Tibial nerve (tissue), 3 donors: ENCODE results near the gene PRSS22.

Source experiments
- POLR2A ChIP-seq, 2 donors: fragments of 450-650 bp; IDR thresholded peaks; one replicate each; pipeline ENCODE4 v1.6.1; 2017; ENCODE audit warnings: antibody characterized with exemption in 2 of 2, mild to moderate bottlenecking in 2 of 2, moderate library complexity in 2 of 2
- TF ChIP-seq, protein P1 (sequence below), 5 experiments: fragments of 200-600 bp in 3 of 5; fragments of 450-650 bp in 2 of 5; sonication (generic) in 3 of 5; IDR thresholded peaks; one replicate each; pipeline ENCODE4 v1.5.1; 2016 to 2019; ENCODE audit warnings: antibody characterized with exemption in 5 of 5, mild to moderate bottlenecking in 3 of 5, moderate library complexity in 2 of 5

DNA sequence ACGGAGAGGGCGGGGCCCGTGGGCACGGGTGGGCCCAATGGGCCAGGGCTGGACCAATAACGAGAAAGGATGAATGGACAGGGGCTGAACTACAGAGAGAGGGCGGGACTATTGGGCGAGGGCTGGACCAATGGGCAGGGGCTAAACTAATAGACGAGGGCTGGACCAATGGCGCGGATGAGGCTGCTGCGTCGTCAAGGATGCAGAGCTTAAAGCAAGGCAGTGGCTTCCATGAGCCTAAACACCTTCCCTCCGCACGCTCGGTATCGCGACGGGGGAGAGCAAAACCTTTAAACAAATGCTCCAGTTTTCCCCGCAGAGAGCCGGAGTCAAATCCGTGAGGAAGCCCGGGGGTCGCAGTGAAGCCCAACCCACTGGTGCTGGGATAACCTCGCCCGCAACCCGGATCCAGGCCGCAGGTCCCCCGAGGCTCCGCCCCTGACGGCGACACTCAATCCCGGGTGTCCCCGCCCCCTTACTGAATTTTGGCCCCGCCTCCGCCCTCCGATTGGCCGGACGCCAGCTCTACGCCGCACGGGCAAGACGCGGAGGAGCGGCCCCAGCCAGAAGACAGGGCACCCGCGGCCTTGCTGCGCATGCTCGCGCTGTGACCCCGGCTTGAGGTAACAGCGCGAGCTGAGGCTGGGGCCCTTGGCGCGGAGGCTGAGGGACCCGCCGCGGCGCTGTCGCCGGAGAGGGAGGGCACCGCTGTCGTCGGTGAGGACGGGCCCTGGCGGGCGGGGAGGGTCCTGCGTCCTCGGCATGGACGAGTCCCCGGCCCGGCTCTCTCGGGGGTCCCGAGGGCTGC, 24.9 kb upstream of the PRSS22 start, which contains the start of gene FLYWCH2:
- TF ChIP-seq POLR2A (IDR thresholded peaks at IDR 0.05): peak in 1 of 2 donors; percentile 71
- TF ChIP-seq, protein P1, sequence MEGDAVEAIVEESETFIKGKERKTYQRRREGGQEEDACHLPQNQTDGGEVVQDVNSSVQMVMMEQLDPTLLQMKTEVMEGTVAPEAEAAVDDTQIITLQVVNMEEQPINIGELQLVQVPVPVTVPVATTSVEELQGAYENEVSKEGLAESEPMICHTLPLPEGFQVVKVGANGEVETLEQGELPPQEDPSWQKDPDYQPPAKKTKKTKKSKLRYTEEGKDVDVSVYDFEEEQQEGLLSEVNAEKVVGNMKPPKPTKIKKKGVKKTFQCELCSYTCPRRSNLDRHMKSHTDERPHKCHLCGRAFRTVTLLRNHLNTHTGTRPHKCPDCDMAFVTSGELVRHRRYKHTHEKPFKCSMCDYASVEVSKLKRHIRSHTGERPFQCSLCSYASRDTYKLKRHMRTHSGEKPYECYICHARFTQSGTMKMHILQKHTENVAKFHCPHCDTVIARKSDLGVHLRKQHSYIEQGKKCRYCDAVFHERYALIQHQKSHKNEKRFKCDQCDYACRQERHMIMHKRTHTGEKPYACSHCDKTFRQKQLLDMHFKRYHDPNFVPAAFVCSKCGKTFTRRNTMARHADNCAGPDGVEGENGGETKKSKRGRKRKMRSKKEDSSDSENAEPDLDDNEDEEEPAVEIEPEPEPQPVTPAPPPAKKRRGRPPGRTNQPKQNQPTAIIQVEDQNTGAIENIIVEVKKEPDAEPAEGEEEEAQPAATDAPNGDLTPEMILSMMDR (IDR thresholded peaks at IDR 0.05): peak in 3 of 5 experiments; percentile 23 to 71 (median 62)
